Measurements from ENCODE around the gene NKAIN4.
"Not testable (repeated sequence)": the region's sequence is repeated elsewhere in the genome, so short reads cannot be mapped to it uniquely, and the experiment has no call there.

The NKAIN4 gene

DNA sequence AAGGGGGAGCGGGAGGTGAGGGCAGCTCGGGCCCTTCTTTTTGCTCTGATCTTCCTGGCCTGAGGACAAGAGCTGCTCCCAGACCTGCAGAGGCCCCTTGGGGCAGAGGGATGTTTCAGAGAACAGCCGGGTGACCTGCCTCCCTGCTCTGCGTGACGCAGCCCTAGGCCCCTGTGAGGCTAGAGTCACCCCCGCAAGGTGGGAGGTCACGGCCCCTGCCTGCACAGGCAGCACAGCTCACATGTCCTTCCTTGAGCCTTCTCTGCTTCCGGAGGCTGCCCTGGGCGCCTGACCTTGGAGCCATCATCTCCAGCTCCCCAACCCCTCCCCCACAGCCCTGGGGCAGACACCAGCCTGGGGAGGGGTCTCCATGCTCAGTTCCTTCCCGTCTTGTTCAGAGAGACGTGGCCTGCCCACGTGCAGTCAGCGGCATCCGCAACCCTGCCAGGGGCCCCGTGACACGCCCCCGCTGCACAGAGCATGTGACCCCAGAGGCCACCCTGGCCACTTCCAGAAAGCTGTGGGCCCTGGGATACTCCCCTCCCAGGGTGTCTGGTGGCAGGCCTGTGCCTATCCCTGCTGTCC, 18.8 kb downstream of the NKAIN4 start, which contains the start of gene BIRC7:
BIRC7 (plus strand) TSS at position 507 of the 585 bp plus-strand sequence. CDS start 192 bp downstream, outside the sequence.
- no peak for DNase-seq (ENCODE audit: low read depth)

DNA sequence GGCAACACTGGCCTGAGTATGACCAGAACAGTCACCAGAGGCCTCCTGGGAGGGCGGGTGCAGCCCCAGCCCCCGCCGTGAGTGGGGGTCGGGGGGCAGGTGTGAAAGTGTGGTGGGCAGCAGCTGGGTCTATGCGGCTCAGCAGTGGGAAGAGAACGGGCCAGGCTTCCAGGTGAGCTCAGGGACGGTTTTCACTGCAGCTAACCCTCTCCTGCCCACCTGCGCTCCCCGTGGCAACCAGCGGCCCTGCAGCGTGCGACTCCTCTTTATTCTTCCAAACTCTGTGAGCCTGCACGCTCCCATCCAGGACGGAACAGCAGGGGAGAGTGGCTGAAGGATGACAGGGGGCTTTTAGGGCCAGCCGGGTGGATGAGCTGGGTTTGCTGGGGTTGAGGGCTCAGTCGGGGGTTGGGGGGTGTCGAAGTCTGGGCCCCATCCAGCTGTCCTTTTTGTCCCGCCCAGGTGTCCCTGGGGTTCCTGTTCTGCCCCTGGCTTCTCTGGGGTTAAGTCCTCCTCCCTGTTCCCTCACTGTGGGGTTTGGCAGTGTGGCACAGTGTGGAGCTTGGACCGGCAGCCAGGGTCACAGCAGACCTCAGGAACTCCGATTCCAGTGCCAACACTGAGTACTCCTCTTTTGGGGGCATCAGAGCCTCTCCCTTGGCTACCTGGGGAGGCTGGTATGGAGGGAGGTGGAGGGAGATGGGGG, 19.4 kb downstream of the NKAIN4 start:
- DNase-seq (ENCODE audit: low read depth), result no peak

DNA sequence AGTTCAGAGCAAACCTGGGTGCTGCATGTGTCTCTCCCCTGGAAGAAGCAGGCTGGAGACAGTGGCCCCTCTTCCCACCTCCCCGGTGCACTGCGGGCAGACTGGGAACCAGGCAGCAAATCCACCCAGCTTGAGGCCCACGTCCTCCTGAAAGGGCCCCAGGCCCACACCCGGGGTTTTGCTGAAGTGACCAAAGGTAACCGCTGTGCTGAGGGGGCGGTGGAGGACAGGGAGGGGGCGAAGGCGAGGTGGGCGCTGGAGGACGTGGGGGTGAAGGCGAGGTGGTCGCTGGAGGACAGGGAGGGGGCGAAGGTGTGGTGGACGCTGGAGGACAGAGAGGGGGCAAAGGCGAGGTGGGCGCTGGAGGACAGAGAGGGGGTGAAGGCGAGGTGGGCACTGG, 20.3 kb downstream of the NKAIN4 start:
- DNase-seq (ENCODE audit: low read depth), result no peak

DNA sequence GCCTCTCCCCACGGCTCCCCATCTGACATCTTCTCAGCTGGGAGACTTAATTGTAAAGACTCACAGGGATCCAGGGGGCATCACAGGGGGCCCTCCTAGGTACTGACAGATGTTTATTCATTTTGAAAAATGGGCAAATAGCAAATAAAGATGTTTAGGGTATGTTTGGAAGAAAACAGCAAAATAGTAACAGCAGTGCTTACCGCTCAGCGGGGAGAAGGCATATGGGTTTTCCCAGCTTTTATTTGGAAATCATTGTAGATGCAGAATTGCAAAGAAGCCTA, 21.3 kb downstream of the NKAIN4 start:
- no peak for DNase-seq (ENCODE audit: low read depth)

DNA sequence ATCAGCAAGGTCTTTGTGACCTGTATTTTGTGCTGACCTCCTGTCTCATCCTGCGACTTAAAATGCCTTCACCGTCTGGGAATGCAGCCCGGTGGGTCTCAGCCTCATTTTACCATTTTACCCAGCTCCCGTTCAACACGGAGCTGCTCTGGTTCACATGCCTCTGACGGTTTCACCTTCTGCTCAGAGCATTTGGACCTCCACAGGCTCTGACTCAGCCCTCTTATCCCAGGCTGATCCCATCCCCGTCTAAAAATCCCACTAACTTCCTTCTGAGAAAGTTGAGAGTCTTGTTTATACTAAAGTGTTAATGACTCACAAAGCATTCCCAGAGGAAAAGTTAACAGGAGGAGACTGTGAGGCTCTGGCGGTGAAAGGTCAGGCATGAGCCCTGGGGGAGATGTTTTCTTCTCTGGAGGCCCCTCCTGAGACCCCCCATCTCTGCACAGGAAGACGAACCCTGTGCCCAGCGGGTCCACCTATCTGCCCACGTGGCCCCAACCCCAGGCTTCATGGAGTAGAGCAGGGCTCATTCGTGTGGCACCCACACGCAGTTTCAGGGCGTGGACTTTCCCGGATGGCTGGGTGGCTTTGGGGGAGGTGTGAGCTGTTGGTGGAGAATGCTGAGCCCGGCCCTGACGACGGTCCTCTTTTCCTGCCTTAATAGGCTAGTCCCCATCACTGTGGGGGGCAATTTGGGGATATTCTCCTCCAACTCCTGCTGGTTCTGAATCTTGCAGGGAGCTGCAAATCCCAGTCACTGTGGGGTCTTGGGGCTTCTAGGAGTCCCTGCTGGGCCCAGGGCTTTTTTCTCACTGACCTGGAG, 21.8 kb downstream of the NKAIN4 start:
- DNase-seq (ENCODE audit: low read depth), result peak; percentile 97

DNA sequence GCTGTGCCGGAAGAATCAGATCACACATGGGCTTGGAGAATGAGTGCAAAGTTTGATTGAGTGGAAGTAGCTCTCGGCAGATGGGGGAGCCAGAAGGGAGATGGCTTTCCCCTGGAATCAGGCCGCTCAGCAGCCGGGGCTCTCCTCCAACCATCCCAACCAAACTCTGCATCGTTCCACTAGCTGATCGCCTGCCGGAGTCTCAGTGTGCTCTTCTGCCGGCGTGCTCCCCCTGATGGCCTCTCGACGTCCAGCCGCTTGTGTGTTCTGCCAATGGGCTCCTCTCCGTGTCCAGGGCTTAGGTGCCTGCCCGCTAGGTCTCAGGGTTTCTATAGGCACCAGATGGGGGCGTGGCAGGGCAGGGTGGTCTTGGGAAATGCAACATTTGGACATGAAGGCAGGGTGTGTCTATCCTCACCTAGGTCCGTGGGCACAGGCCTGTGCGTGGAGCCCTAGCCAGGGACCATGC, 23.4 kb downstream of the NKAIN4 start:
- peak; percentile 78 for DNase-seq (ENCODE audit: low read depth)

DNA sequence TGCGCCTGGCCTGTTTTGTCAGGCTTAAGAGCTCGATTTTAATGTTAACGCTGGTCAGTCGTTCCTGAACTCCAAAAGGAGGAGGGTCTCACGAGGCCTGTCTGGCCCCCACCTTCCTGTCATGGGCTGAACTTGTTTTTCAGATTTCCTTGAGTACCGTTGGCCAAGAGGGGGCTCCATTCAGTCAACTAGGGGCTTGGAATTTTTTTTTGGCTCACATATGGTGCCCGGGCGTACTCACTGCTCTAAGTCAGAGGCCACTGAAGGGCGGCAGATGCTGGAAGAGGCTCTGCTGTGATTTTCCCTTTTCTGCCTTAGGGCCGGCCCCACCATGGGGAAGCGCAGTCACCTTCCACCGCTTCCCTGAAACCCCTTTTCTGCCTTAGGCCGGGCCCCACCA, 25.5 kb downstream of the NKAIN4 start:
- DNase-seq (ENCODE audit: low read depth), result no peak

DNA sequence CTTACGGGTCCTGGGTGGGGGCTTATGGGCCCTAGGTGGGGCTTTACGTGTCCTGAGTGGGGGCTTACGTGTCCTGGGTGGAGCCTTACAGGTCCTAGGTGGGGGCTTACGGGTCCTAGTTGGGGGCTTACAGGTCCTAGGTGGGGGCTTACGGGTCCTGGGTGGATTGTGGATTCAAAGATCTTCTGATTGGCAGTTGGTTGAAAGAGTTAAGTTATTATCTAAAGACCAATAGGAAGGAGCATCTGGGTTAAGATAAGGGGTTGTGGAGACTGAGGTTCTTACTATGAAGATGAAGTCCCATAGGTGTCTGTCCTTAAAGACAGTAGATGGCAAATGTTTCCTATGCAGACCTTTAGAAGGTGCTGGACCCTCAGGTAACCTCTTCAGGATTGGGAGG, 27.0 kb downstream of the NKAIN4 start:
- no peak for DNase-seq (ENCODE audit: low read depth)

DNA sequence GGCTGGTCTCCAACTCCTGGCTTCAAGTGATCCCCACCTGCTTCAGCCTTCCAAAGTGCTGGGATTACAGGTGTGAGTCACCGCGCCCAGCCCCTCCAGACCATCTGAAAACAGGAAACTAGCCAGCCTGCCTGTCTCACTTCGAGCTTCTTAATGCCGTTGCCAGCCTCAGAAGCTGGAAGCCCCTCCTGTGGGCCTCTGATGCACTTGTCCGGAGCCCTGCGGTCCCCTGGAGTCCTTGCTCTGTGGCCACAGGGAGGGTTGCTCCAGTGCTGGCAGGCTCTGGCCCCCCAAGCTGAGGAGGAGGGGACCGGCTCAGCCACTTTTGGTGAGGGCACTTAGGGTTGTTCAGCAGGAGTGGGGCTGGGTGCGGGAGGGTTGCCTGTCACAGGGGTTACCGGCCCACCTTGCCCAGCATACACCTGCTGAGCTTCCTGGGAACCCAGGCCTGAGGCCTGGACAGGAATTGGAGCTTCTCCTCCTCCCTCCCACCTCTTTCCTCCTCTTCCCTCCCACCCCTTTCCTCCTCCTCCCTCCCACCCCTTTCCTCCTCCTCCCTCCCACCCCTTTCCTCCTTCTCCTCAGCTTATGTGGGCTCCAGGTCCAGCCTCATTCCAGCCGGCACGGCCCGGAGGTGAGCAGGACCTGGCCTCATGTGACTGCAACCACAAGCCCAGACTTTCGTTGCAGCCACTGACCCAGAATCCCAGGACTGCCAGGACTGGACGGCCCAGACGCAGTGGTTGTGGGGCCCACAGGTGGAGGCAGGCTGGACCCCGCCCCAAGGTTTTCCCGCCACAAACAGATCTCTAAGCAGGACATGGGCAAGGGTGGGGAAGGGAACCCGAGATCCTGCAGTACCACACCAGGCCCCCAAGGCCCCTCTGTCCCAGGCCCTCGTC, 28.0 kb downstream of the NKAIN4 start:
- no peak for DNase-seq (ENCODE audit: low read depth)

DNA sequence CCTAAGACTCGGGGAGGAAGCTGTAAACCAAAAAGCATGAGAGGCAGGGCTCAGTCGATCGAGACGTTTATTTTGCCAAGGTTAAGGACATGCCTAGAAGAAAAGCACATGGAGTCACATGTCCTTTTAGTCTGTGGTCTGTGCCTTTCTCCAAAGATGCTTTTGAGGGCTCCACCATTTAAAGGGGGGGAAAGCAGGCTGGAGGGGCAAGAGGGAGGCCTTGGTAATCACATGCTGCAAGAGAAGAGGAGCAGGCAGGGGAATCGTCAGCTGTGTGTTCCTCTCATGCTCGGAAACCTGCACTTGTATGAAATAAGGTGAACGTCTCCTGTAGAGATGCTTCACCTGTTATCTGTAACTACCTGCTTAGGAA, 29.2 kb downstream of the NKAIN4 start:
- no peak for DNase-seq (ENCODE audit: low read depth)

DNA sequence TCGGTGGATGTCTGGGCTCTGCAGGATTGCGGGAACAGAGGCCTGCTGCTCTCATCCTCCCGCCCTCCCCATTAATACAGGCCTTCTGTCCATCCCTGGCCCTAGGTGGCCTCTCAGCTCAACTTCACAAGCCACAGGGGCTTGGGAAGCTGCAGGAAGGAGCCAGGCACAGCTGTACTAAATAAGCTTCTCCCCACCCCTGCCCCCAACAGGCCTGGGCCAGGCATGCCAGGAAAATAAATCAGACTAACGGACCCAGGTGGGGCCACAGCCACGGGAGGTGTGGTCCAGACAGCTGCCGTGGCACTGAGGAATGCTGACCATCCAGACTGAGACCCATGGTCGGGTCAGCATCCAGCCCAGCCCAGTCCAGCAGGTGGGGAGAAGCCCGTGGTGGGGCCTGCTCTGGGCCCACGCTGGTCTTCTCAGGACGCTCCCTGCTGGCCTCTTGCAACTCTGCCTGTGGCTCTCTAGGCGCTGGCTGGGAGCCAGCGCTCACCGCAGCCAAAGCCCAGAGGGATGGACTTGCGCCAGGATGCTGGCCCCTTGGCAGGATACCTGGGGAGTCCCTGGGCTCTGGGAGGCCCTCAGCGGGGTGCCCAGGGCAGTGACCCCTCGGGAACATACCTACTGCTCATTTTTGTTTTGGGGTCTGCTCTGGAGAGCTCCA, 29.7 kb downstream of the NKAIN4 start:
- DNase-seq (ENCODE audit: low read depth), result peak; percentile 65

DNA sequence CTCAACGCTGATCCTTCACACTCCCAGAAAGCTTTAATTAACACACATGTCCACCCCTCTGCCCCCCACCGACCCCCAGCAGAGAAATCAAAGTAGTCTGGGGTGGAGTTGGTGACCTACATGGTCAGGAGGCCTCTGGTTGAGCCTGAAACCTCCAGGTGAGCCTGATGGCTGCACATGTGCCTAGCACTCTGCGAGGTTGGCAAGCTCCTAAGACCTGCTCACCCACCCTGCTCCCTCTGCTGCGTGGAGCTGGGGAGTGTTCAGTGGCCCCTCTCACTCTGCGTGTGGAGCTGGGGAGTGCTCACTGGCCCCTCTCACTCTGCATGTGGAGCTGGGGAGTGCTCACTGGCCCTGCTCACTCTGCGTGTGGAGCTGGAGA, 30.4 kb downstream of the NKAIN4 start:
- DNase-seq (ENCODE audit: low read depth), result no peak

DNA sequence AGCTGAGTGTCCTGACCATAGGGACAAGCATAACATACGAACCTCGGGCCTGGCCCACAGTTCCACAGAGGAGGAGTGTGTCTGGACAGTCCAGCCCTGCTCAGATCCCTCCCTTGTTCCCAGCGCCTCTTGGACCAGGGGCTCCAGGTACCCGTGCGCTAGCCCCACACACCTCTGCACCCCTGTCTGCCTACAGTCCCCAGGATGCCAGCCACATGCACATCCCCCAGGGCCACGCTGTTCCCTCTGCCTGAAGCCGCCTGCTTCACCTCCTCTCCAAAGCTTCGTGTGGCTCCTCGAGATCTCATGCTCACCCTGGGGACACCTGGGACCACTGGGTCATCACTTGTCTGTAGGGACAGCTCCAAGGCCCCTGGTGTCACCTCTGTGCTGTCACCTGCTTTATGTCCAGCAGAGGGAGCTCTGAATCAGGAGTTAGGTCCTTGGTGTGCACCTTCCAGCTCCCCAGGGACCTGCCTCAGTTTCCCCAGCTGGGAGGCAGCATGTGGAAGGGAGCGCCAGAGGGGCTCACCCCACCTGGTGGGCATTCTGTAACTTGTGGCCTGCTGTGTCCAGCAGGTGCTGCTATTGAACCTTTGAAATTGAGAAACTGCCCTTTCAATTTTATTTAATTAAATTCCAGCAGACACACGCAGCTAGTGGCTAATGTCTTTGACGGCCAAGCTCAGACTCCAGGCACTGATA, 31.0 kb downstream of the NKAIN4 start:
- DNase-seq (ENCODE audit: low read depth), result peak; percentile 66

DNA sequence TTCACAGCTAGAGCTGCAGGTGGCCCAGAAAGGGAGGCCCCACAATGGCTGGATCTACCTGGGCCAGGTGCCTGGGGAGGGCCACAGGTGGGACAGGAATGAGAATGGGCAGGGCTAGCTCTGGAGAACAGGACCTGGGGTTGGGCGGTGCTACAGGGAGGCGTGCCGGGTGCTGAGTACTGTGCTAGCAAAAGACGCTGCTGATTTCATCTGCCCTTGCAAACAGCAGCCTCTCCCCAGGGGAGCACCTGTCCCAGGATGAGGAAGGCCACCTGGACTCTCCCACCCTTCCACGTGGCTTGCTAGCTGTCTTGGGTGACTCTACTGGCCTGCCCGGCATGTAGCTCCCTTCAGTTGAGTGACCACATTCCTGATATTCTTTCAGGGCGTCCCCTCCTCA, 31.7 kb downstream of the NKAIN4 start:
- no peak for DNase-seq (ENCODE audit: low read depth)

DNA sequence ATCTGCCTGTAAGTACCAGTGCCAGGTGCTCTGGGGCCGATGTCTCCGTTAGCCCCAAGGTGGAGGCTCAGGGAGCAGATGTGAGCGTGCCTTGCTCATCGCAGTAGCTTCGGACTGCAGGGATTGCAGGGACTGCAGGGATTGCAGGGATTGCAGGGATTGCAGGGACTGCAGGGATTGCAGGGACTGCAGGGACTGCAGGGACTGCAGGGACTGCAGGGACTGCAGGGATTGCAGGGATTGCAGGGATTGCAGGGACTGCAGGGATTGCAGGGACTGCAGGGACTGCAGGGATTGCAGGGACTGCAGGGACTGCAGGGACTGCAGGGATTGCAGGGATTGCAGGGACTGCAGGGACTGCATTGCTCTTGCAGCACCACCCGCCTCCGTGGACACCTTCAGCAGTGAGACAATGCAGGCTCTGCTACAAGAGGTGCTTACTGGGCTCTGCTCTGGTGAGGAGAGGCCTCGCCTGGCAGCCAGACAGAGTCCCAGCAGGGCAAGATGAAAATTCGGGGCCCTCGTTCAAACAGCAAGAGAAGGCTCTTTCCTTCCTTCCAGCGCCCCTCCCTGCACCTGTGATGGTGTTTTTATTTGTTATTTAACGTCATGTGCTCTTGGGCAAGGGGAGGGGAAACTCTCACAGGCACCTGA, 32.7 kb downstream of the NKAIN4 start:
- not testable (repeated sequence) for DNase-seq (ENCODE audit: low read depth)

DNA sequence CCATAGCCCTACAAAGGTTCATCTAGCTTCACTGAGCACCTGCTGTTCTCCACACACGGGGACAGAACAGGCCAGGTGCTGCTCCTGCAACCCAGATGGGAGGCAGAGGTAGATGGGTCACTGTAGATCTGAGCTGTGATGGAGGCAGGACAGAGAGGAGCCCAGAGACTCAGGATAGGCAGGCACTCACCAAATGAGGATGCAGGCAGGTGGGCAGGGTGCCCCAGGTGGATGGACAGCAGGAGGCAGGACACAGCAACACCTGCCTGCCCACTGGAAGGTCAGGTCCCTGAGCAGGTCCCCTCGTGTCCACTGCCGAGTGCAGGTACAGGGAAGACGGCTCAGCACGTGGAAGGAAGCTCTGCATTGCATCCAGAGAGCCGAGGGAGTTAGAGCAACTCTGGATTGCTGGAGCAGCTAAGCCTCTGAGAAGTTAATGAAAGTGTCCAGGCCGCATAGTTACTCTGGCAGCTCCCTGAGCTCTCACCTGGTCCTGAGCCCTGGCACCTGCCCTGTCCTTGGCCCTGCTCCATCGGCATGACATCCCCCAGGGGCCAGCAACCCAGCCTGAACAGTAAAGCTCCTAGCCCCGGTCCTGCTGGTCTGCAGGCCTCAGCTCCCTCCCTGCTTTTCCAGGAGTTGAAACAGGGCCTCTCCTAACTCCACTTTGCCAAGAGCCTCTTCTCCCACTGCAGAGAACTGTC, 33.4 kb downstream of the NKAIN4 start:
- DNase-seq (ENCODE audit: low read depth), result no peak

DNA sequence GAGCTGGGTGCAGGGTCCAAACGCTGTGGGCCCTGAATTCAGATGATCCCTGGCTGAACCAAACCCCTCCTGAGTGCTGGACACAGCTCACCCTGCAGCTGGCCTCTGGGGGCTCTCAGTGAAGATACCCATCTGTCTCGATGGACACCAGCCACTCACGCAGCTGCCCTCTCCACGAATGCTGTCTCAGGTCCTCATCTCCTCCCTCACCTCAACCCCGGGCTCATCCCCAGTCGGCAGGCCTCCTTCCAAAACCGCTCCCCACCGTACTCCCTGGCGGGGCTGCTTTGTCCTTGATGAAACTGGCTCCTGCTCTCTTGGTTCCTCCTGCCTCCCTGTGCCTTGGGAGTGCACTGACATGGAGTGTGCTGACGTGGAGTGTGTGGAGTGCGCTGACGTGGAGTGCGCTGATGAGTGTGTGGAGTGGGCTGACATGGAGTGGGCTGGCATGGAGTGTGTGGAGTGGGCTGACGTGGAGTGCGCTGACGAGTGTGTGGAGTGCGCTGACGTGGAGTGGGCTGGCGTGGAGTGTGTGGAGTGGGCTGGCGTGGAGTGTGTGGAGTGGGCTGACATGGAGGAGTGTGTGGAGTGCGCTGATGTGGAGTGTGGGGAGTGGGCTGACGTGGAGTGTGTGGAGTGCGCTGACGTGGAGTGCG, 34.3 kb downstream of the NKAIN4 start:
- no peak for DNase-seq (ENCODE audit: low read depth)

DNA sequence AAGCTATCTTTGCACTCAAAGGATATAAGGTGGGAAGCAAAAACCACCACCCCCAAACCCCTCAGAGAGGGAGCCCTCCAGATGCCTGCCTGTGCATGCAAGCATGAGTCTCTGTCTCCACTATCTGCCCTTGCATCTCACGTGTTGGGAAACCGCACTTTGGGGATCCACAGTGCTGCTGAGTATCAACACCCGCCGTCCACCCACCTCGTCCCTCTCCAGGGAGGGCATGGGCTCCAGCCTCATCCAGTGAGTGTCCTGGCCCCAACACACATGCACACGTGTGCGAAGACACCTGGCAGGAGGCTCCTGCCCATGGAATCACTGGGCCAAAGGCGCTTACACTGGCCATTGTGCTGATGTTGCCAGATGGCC, 34.8 kb downstream of the NKAIN4 start:
- DNase-seq (ENCODE audit: low read depth), result no peak

DNA sequence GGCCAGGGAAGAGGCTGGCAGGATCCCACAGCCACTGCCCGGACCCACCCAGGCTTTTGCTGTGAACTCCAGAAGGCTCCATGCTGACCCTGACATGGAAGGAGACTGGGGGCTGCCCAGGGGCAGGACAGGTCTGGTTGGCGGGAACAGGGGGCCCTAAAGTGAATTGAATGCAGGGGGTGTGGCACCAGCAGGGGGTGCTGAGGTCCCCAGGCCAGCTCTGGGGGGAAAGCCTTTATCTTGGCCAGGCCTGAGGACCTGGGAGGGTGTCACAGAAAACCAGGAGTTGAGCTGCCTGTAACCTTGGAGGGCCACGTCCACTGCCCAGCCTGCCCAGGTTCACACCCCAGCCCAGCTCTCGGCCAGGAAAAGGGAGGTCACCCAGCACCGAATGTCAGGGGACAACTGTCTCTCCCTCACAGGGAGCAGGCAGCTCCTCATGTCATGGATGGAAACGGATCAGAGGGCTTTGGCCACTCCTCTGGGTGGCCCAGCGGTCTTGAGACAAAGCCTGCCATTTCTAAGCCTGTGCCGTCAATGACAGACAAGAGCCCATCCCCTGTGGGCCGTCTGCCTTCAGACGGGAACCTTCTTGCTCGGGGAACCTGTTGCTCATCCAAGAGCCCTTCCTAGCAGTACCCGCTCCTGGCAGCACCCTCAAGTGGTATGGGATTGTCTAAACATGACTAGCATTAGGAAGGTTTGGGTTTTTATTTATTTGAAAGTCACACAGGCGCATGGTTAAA, 35.4 kb downstream of the NKAIN4 start:
- no peak for DNase-seq (ENCODE audit: low read depth)

Measured in ELR (cell line).